ENCODE measurements around the gene STOX2.

Gene STOX2

GRCh38 chr4:183924362-183925044, 19.4 kb downstream of the STOX2 start:
- TF ChIP-seq CTCF (conservative IDR thresholded peaks at IDR 0.05) (no peak), ZFX (IDR thresholded peaks at IDR 0.05) (no peak)
- H3K27ac ChIP-seq = no peak overlapping the region

- no peak overlapping the region for H3K27ac ChIP-seq
- TF ChIP-seq CTCF (conservative IDR thresholded peaks at IDR 0.05) (no peak), ZFX (IDR thresholded peaks at IDR 0.05) (no peak)
Observed at GRCh38 chr4:183926950-183927349, 21.8 kb downstream of the STOX2 start.

GRCh38 chr4:183932576-183932975, 27.5 kb downstream of the STOX2 start:
- no peak overlapping the region for H3K27ac ChIP-seq
- TF ChIP-seq ZFX (IDR thresholded peaks at IDR 0.05) (no peak), CTCF (conservative IDR thresholded peaks at IDR 0.05) (no peak)

- H3K27ac ChIP-seq = no peak overlapping the region
- TF ChIP-seq CTCF (conservative IDR thresholded peaks at IDR 0.05) (no peak), ZFX (IDR thresholded peaks at IDR 0.05) (no peak)
Observed at GRCh38 chr4:183934761-183935160, 29.7 kb downstream of the STOX2 start.

GRCh38 chr4:183935355-183936005, 30.4 kb downstream of the STOX2 start:
- no peak for TF ChIP-seq CTCF (conservative IDR thresholded peaks at IDR 0.05)
- TF ChIP-seq ZFX (IDR thresholded peaks at IDR 0.05) = no peak
- H3K27ac ChIP-seq = no peak overlapping the region

- H3K27ac ChIP-seq = no peak overlapping the region
- TF ChIP-seq ZFX (IDR thresholded peaks at IDR 0.05) (no peak), CTCF (conservative IDR thresholded peaks at IDR 0.05) (no peak)
Observed at GRCh38 chr4:183936047-183936446, 30.9 kb downstream of the STOX2 start.

- no peak for TF ChIP-seq CTCF (conservative IDR thresholded peaks at IDR 0.05)
- TF ChIP-seq ZFX (IDR thresholded peaks at IDR 0.05) = no peak
- no peak overlapping the region for H3K27ac ChIP-seq
Observed at GRCh38 chr4:183936574-183937345, 31.7 kb downstream of the STOX2 start.

All from C4-2B (cell line).